Activated CD8-positive, alpha-beta memory T cell treated with anti-CD3 and anti-CD28 coated beads, Interleukin-2, amount 50 U/mL, for 48 hours (primary cell): ENCODE measurements around the gene MAP3K3.

Source experiments
- DNase-seq: peaks from one replicate; pipeline ENCODE4 v3.0.0-alpha.2; 2020

The MAP3K3 gene

GRCh38 chr17:63653050-63653449 lies 30.8 kb downstream of the MAP3K3 start:
- DNase-seq = no peak

- no peak for DNase-seq
These were observed 35.6 kb downstream of the MAP3K3 start for GRCh38 chr17:63657786-63658185.

- DNase-seq = no peak
These were observed 36.1 kb downstream of the MAP3K3 start for GRCh38 chr17:63658366-63658765.

GRCh38 chr17:63659850-63660249 lies 37.6 kb downstream of the MAP3K3 start:
- no peak for DNase-seq

GRCh38 chr17:63665527-63666214 lies 43.5 kb downstream of the MAP3K3 start:
- DNase-seq = no peak

GRCh38 chr17:63672856-63673255 lies 50.6 kb downstream of the MAP3K3 start:
- DNase-seq = no peak

GRCh38 chr17:63675231-63675606 lies 53.0 kb downstream of the MAP3K3 start:
- no peak for DNase-seq

GRCh38 chr17:63675607-63676546 lies 53.7 kb downstream of the MAP3K3 start:
- DNase-seq = no peak

- no peak for DNase-seq
These were observed 54.4 kb downstream of the MAP3K3 start for GRCh38 chr17:63676584-63676983.

GRCh38 chr17:63679214-63679613 lies 57.0 kb downstream of the MAP3K3 start:
- DNase-seq = no peak

GRCh38 chr17:63680700-63681099 lies 58.5 kb downstream of the MAP3K3 start:
- no peak for DNase-seq

- no peak for DNase-seq
These were observed 59.3 kb downstream of the MAP3K3 start for GRCh38 chr17:63681530-63681929.

GRCh38 chr17:63682441-63682840 lies 60.2 kb downstream of the MAP3K3 start:
- no peak for DNase-seq

GRCh38 chr17:63682981-63683380 lies 60.8 kb downstream of the MAP3K3 start:
- no peak for DNase-seq

- DNase-seq = no peak
These were observed 62.8 kb downstream of the MAP3K3 start for GRCh38 chr17:63685041-63685440.

GRCh38 chr17:63685578-63685977 lies 63.4 kb downstream of the MAP3K3 start:
- no peak for DNase-seq

GRCh38 chr17:63686138-63686685 lies 64.0 kb downstream of the MAP3K3 start:
- no peak for DNase-seq

GRCh38 chr17:63688396-63689020 lies 66.3 kb downstream of the MAP3K3 start:
- DNase-seq = no peak

GRCh38 chr17:63689479-63689878 lies 67.3 kb downstream of the MAP3K3 start:
- DNase-seq = no peak

- DNase-seq = no peak
These were observed 70.1 kb downstream of the MAP3K3 start for GRCh38 chr17:63692195-63692816.

GRCh38 chr17:63693411-63694113 lies 71.3 kb downstream of the MAP3K3 start:
- no peak for DNase-seq

GRCh38 chr17:63694229-63694949 lies 72.2 kb downstream of the MAP3K3 start:
- no peak for DNase-seq
